Measurements from ENCODE around the gene ANKS1B. TPM values are rescaled to one million over a fixed set of nuclear protein-coding genes. Genes with fewer than 3 reads are reported as not detected.

The ANKS1B gene
- total RNA-seq, 1 experiment from 2014 or later = 18.8 TPM

- BruUV-seq (replicated peaks) = no TSS peak
- H3K36me3 Mint-ChIP-seq (ENCODE audit: insufficient read depth, unreplicated experiment) = no peaks in the 10 kb centered on the region
- TF ChIP-seq CTCF (IDR thresholded peaks at IDR 0.05; ENCODE audit: unreplicated experiment) = no peak
- no peak overlapping the region for H3K27ac Mint-ChIP-seq (ENCODE audit: low read depth, unreplicated experiment)
- peaks cover 8% of the 10 kb centered on the region for H3K4me1 Mint-ChIP-seq (ENCODE audit: insufficient read depth, unreplicated experiment)
- intact Hi-C loops (cut with micrococcal nuclease) = no loop called here
- no peaks in the 10 kb centered on the region for H3K27me3 Mint-ChIP-seq (ENCODE audit: insufficient read depth, unreplicated experiment)
- ChIA-PET CTCF (interaction anchor here (0.6 to 0.7 kb wide), 2 partner anchors 141 to 204 kb away, joined by 3 to 4 read pairs; no protein-coding TSS in a partner anchor), POLR2A (no interaction called here)
- no peak for DNase-seq (ENCODE audit: unreplicated experiment)
- no peak overlapping the region for H3K4me3 Mint-ChIP-seq (ENCODE audit: unreplicated experiment)
- no peaks in the 10 kb centered on the region for H3K9me3 Mint-ChIP-seq (ENCODE audit: unreplicated experiment)
Observed at GRCh38 chr12:98748463-98748862, 1236.3 kb downstream of the ANKS1B start.

- Mint-ChIP-seq H3K27me3 (ENCODE audit: insufficient read depth, unreplicated experiment) (no peaks in the 10 kb centered on the region), H3K4me3 (ENCODE audit: unreplicated experiment) (no peak overlapping the region), H3K27ac (ENCODE audit: low read depth, unreplicated experiment) (no peak overlapping the region), H3K4me1 (ENCODE audit: insufficient read depth, unreplicated experiment) (no peaks in the 10 kb centered on the region), H3K36me3 (ENCODE audit: insufficient read depth, unreplicated experiment) (no peaks in the 10 kb centered on the region), H3K9me3 (ENCODE audit: unreplicated experiment) (no peaks in the 10 kb centered on the region)
- no peak for TF ChIP-seq CTCF (IDR thresholded peaks at IDR 0.05; ENCODE audit: unreplicated experiment)
- POLR2A ChIA-PET = no interaction called here
- no peak for DNase-seq (ENCODE audit: unreplicated experiment)
- CTCF ChIA-PET = no interaction called here
- intact Hi-C loops (cut with micrococcal nuclease) = no loop called here
- no TSS peak for BruUV-seq (replicated peaks)
Observed at GRCh38 chr12:98745578-98746391, 1239.0 kb downstream of the ANKS1B start.

GRCh38 chr12:98744680-98745079, 1240.1 kb downstream of the ANKS1B start:
- Mint-ChIP-seq H3K27me3 (ENCODE audit: insufficient read depth, unreplicated experiment) (no peaks in the 10 kb centered on the region), H3K9me3 (ENCODE audit: unreplicated experiment) (no peaks in the 10 kb centered on the region), H3K4me3 (ENCODE audit: unreplicated experiment) (no peak overlapping the region), H3K4me1 (ENCODE audit: insufficient read depth, unreplicated experiment) (no peaks in the 10 kb centered on the region), H3K36me3 (ENCODE audit: insufficient read depth, unreplicated experiment) (no peaks in the 10 kb centered on the region), H3K27ac (ENCODE audit: low read depth, unreplicated experiment) (no peak overlapping the region)
- intact Hi-C loops (cut with micrococcal nuclease) = no loop called here
- no peak for DNase-seq (ENCODE audit: unreplicated experiment)
- ChIA-PET POLR2A (no interaction called here), CTCF (no interaction called here)
- TF ChIP-seq CTCF (IDR thresholded peaks at IDR 0.05; ENCODE audit: unreplicated experiment) = no peak
- BruUV-seq (replicated peaks) = no TSS peak

- no TSS peak for BruUV-seq (replicated peaks)
- peak; percentile 39 for DNase-seq (ENCODE audit: unreplicated experiment)
- H3K9me3 Mint-ChIP-seq (ENCODE audit: unreplicated experiment) = no peaks in the 10 kb centered on the region
- ChIA-PET CTCF (interaction anchor here (0.6 to 0.8 kb wide), 2 partner anchors 14 to 41 kb away, joined by 3 to 4 read pairs; no protein-coding TSS in a partner anchor), POLR2A (no interaction called here)
- TF ChIP-seq CTCF (IDR thresholded peaks at IDR 0.05; ENCODE audit: unreplicated experiment) = no peak
- intact Hi-C loops (cut with micrococcal nuclease) = no loop called here
- no peak overlapping the region for H3K27ac Mint-ChIP-seq (ENCODE audit: low read depth, unreplicated experiment)
- no peaks in the 10 kb centered on the region for H3K36me3 Mint-ChIP-seq (ENCODE audit: insufficient read depth, unreplicated experiment)
- no peaks in the 10 kb centered on the region for H3K27me3 Mint-ChIP-seq (ENCODE audit: insufficient read depth, unreplicated experiment)
- no peaks in the 10 kb centered on the region for H3K4me1 Mint-ChIP-seq (ENCODE audit: insufficient read depth, unreplicated experiment)
- H3K4me3 Mint-ChIP-seq (ENCODE audit: unreplicated experiment) = no peak overlapping the region
Observed at GRCh38 chr12:98743362-98743953, 1241.3 kb downstream of the ANKS1B start.

Measured in MCF 10A (cell line).